ENCODE measurements around the gene HTR3A.

The HTR3A gene

GRCh38 chr11:113979431-113979830 is 4.5 kb downstream of the HTR3A start:
- no peak for DNase-seq (ENCODE audit: low read depth in 2 of 2)

DNA sequence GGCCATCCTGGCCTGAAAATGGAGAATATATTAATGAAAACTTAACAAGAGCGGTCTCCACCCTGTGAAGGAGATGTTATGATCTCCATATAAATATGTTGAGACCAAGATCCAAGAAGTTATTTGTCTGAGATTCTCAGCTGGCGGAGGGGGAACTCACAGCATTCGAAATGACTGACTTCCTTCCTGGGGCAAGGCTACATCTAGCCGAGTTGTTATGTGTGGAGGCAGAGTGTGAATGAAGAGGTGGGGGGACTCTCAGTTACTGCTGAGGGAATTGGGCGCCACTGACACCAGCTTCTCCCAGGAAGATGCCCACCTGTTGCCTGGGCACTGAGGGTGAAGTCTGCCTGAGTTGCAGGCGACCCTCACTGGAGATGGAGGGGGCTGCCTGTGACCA is 5.9 kb downstream of the HTR3A start:
- DNase-seq (ENCODE audit: low read depth in 2 of 2): no peak

- DNase-seq (ENCODE audit: low read depth in 2 of 2): no peak
Measured at GRCh38 chr11:113982306-113982705, 7.4 kb downstream of the HTR3A start.

DNA sequence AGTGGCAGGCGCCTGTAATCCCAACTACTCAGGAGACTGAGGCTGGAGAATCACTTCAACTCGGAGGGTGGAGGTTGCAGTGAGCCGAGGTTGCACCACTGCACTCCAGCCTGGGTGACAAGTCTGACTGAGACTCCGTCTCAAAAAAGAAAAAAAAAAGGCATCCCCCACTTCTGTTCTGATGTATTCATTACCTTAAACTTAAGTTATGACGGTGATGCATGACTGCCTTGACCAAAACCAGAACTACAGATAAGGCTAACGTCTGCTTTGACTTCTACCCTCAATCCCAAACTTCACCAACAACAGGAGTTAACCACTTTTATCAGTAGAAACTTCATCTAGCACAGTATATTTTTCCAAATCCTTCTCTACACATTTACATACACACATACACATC is 9.9 kb downstream of the HTR3A start:
- DNase-seq (ENCODE audit: low read depth in 2 of 2): no peak

DNA sequence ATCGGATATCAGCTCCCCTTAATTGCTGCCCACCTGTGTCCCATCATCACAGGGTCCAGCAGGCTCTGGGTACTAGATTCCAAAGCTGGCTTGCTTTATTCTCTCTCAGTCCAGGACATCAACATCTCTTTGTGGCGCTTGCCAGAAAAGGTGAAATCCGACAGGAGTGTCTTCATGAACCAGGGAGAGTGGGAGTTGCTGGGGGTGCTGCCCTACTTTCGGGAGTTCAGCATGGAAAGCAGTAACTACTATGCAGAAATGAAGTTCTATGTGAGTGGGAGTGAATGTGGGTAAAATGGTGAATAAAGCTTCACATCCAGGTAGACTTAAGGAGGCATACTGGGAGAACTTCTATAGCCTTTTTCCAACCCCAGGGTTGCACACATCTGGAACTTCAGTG is 11.0 kb downstream of the HTR3A start:
- no peak for DNase-seq (ENCODE audit: low read depth in 2 of 2)

- DNase-seq (ENCODE audit: low read depth in 2 of 2): no peak
Measured at GRCh38 chr11:113986351-113987140, 11.6 kb downstream of the HTR3A start.

DNA sequence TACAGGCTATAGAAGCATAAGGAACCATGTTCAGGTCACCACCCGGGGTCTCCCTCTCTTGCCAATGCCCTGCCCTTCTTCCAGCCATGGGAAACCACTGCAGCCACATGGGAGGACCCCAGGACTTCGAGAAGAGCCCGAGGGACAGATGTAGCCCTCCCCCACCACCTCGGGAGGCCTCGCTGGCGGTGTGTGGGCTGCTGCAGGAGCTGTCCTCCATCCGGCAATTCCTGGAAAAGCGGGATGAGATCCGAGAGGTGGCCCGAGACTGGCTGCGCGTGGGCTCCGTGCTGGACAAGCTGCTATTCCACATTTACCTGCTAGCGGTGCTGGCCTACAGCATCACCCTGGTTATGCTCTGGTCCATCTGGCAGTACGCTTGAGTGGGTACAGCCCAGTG is 14.5 kb downstream of the HTR3A start:
- no peak for DNase-seq (ENCODE audit: low read depth in 2 of 2)

GRCh38 chr11:113989916-113990315 is 15.0 kb downstream of the HTR3A start:
- no peak for DNase-seq (ENCODE audit: low read depth in 2 of 2)

DNA sequence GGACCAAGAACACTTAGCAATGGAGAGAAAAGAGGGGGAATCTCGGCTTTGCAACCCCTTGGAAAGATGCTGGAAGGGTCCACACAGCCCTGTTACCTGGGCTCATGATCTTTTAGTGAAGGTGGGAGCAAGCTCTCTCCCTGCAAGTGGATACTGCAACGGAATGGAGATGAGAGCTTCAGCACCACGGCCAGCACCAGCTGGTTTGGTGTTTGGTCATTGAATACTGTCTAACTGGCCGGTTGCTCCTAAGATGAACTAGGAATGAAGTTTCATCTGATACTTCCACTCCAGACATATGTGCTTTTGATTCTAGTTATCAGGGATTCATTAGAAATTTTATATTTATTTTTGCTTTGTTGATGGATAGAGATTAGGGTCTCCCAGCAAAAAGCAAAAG is 16.3 kb downstream of the HTR3A start:
- DNase-seq (ENCODE audit: low read depth in 2 of 2): no peak

- no peak for DNase-seq (ENCODE audit: low read depth in 2 of 2)
Measured at GRCh38 chr11:113991718-113992458, 17.0 kb downstream of the HTR3A start.

- DNase-seq (ENCODE audit: low read depth in 2 of 2): no peak
Measured at GRCh38 chr11:113992459-113993110, 17.7 kb downstream of the HTR3A start.

DNA sequence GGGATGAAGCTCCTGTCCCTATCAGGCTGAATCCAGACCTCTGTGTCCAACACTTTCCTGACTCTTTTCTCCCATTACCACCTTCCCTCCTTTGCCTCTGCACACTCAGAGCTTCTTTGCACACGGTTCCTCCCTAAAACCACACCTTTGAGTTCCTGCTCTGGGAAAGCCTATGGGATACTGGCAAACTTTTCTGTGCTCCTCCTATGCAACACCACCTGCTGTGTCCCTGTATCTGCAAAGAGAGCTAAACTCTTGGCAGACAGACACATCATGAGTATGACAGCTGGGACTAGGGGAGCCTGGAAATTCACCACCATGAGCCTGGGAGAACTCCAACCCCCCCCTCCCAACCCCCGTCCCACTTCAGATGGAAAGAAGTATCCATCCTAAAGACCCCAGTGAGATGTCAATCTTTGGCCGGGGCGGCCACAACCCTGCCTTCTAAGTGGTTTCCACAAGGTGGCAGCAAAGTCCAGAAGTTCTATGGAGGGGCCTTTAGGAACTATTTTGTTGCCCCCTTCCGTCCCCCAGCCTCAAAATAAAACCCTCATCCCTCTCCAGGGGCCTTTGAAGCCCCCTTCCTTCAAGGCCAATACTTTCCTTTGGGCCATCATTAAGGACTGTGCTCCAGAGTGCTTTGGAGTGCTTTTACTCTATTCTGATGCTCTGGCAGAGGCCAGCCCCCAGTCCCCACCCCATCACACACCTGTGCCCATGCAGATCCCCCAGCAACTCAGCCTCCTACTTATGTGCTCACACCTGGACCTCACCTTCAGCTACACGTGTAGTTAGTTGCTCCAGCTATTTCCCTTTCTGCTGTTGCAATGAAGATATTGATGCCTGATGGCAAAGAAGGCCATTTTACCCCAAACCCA is 19.4 kb downstream of the HTR3A start:
- DNase-seq (ENCODE audit: low read depth in 2 of 2): no peak

- no peak for DNase-seq (ENCODE audit: low read depth in 2 of 2)
Measured at GRCh38 chr11:113997473-113997872, 22.6 kb downstream of the HTR3A start.

GRCh38 chr11:113998574-113998973 is 23.7 kb downstream of the HTR3A start:
- no peak for DNase-seq (ENCODE audit: low read depth in 2 of 2)

- no peak for DNase-seq (ENCODE audit: low read depth in 2 of 2)
Measured at GRCh38 chr11:114000526-114000925, 25.6 kb downstream of the HTR3A start.

- no peak for DNase-seq (ENCODE audit: low read depth in 2 of 2)
Measured at GRCh38 chr11:114001416-114001815, 26.5 kb downstream of the HTR3A start.

DNA sequence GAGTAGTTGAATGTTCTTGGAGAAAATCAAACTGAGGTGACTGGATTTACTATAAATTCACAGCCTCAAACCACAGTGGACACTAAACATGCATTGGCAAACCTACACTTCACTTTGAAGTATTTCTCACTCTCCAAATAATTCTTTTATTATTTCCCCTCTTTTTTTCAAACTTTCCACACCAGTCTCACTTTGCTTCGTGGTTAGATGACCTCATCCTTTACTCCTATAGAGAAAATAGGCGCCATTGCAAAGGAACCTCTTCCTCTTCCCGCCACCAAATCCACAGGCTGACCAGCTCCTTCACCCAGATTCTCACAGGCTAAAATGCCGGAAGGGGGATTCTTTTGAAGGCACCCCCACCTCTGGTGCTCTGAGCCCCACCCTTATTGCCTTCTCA is 33.4 kb downstream of the HTR3A start:
- DNase-seq (ENCODE audit: low read depth in 2 of 2): no peak

DNA sequence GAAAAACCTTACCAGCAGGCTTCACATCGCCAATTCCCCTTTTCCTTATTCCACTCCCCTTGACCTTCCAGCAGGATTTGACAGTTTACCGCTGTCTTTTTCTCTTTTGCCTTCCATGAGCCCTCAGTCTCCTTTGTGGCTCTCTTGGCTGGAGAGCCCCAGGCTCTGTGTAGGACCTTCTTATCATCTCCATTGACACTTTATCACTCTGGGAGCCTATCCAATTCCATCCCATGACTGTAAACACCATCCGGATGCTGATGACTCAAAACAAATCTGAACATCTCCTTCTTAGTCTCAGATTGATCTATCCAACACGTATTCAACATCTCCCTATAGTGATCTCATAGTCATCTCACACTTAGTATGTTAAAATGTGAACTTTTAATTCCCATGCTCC is 36.0 kb downstream of the HTR3A start:
- DNase-seq (ENCODE audit: low read depth in 2 of 2): no peak

- no peak for DNase-seq (ENCODE audit: low read depth in 2 of 2)
Measured at GRCh38 chr11:114011443-114011842, 36.5 kb downstream of the HTR3A start.

- DNase-seq (ENCODE audit: low read depth in 2 of 2): no peak
Measured at GRCh38 chr11:114015117-114015516, 40.2 kb downstream of the HTR3A start.

GRCh38 chr11:114016986-114017385 is 42.1 kb downstream of the HTR3A start:
- no peak for DNase-seq (ENCODE audit: low read depth in 2 of 2)

DNA sequence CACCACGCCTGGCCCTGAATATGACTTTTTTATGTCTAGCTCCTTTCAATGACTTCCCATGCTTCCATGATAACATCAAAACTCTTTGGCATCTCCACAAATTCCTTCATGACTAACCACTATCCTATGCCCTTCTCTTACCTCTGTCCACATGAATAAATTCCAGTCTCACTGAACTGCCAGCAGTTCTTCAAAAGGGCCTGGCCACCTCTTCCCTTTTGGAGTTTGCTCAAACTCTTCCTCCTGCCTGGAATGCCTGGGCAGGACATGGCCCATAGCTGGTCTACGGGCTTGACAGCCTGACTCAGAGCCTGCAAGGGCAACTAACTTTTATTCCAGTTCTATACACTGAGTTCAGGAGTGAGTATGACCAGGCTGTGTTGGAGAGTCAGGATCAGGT is 42.8 kb downstream of the HTR3A start:
- no peak for DNase-seq (ENCODE audit: low read depth in 2 of 2)

Measured in stimulated activated CD8-positive, alpha-beta memory T cell treated with anti-CD3 and anti-CD28 coated beads, Interleukin-7, amount 100 ng/mL, for 4 hours (primary cell).